ENCODE data around the gene PNPLA5. TPM values are rescaled to one million over a fixed set of nuclear protein-coding genes. Genes with fewer than 3 reads are reported as not detected.

PNPLA5 gene
- total and polyA plus RNA-seq, 9 of the 15 experiments (the other 6 are each of a cell fraction or from before 2014, with no cell fraction given): not detected

- TF ChIP-seq CUX1 (CRISPR knock-in tag; IDR thresholded peaks at IDR 0.05): no peak
- no peak for TF ChIP-seq CHCHD3 (CRISPR knock-in tag; IDR thresholded peaks at IDR 0.05)
- TF ChIP-seq ZNF586 (CRISPR knock-in tag; conservative IDR thresholded peaks at IDR 0.05): no peak
- TF ChIP-seq THRB (CRISPR knock-in tag; conservative IDR thresholded peaks at IDR 0.05): no peak
- no peak for TF ChIP-seq PRPF4 (IDR thresholded peaks at IDR 0.05; ENCODE audit: insufficient read depth, low read depth, low read length, poor library complexity, severe bottlenecking)
- TF ChIP-seq ZNF512 (tag; IDR thresholded peaks at IDR 0.05): no peak
- TF ChIP-seq PRMT5 (CRISPR knock-in tag; IDR thresholded peaks at IDR 0.05): 0 out of 2 replicates have a peak, but pooled peaks have one; percentile 66
Observed at GRCh38 chr22:43867839-43868635, 23.8 kb downstream of the PNPLA5 start (continued).
